Measurements from ENCODE around the gene GAN. TPM values are rescaled to one million over a fixed set of nuclear protein-coding genes. Genes with fewer than 3 reads are reported as not detected.

GAN gene
- total RNA-seq, 1 experiment from 2014 or later, result 6.8 TPM

- in situ Hi-C loops (cut with HindIII; ENCODE audit: low pct_unique_long_range_greater_than_20kb, low sequenced_read_pairs), result no loop called here
- no peak for DNase-seq (ENCODE audit: low read depth, low spot score)
Observed at GRCh38 chr16:81436386-81436785, 121.6 kb downstream of the GAN start.

- in situ Hi-C loops (cut with HindIII; ENCODE audit: low pct_unique_long_range_greater_than_20kb, low sequenced_read_pairs), result no loop called here
- DNase-seq (ENCODE audit: low read depth, low spot score), result no peak
Observed at GRCh38 chr16:81437865-81438264, 123.1 kb downstream of the GAN start.

Other genes starting within 250 kb of the GAN start
- gene C16orf46, start 237.7 kb upstream of the GAN start, total RNA-seq (2014; rRNA removed; shearing (Covaris generic)), result 0.11 and 0.82 TPM in 2 replicates
- 55.2 and 62.6 TPM in 2 replicates for gene GCSH, start 218.6 kb upstream of the GAN start, total RNA-seq (2014; rRNA removed; shearing (Covaris generic))
- 0.24 and 0.32 TPM in 2 replicates for gene BCO1, start 76.3 kb upstream of the GAN start, total RNA-seq (2014; rRNA removed; shearing (Covaris generic))
- 2.0 and 3.6 TPM in 2 replicates for gene CMIP, start 129.8 kb downstream of the GAN start, total RNA-seq (2014; rRNA removed; shearing (Covaris generic))